Neural progenitor cell (in vitro differentiated cells): ENCODE results near the gene MAPK4.

Experiments
- EZH2 ChIP-seq: fragments of 200-600 bp; sonication (generic); IDR thresholded peaks from 2 replicates; pipeline ENCODE4 v1.6.1; 2017; ENCODE audit warnings: antibody characterized with exemption, mild to moderate bottlenecking, moderate library complexity
- EZH2phosphoT487 ChIP-seq: fragments of 200-600 bp; sonication (generic); IDR thresholded peaks from 2 replicates; pipeline ENCODE4 v1.6.1; 2017; ENCODE audit warnings: antibody characterized with exemption
- TF ChIP-seq, protein P1 (sequence below): fragments of 200-600 bp; sonication (generic); IDR thresholded peaks from 2 replicates; pipeline ENCODE4 v1.5.1; 2017; ENCODE audit warnings: antibody characterized with exemption, mild to moderate bottlenecking

DNA sequence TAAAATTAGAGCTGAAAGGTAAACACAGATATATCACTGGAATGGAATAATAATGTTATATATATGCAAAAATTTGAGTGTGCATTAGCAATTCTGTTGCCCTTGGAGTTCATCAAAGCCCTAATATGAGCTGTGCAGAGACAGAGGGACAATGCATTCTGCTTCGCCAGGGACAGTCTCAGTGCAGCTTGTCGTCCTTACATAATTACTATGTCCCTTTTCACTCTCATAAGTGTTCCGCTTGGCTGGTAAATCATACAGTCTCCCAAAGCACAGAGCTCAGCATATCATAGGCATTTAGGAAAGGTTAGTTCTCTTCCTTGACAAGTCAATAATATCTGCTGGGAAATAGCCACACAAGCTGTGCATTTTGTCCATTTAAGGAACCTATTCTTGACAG, 30.7 kb downstream of the MAPK4 start:
- TF ChIP-seq, protein P1, sequence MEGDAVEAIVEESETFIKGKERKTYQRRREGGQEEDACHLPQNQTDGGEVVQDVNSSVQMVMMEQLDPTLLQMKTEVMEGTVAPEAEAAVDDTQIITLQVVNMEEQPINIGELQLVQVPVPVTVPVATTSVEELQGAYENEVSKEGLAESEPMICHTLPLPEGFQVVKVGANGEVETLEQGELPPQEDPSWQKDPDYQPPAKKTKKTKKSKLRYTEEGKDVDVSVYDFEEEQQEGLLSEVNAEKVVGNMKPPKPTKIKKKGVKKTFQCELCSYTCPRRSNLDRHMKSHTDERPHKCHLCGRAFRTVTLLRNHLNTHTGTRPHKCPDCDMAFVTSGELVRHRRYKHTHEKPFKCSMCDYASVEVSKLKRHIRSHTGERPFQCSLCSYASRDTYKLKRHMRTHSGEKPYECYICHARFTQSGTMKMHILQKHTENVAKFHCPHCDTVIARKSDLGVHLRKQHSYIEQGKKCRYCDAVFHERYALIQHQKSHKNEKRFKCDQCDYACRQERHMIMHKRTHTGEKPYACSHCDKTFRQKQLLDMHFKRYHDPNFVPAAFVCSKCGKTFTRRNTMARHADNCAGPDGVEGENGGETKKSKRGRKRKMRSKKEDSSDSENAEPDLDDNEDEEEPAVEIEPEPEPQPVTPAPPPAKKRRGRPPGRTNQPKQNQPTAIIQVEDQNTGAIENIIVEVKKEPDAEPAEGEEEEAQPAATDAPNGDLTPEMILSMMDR, result no peak
- TF ChIP-seq EZH2 (no peak), EZH2phosphoT487 (no peak)
